Measurements from ENCODE around the gene CCDC93.
"Not testable (repeated sequence)": the region's sequence is repeated elsewhere in the genome, so short reads cannot be mapped to it uniquely, and the experiment has no call there.

CCDC93 gene

GRCh38 chr2:118044854-118045253, 31.0 kb upstream of the CCDC93 start:
- DNase-seq: no peak

GRCh38 chr2:118044103-118044716, 30.3 kb upstream of the CCDC93 start:
- no peak for DNase-seq

GRCh38 chr2:118040891-118041290, 27.0 kb upstream of the CCDC93 start:
- DNase-seq: no peak

GRCh38 chr2:118032169-118033013, 18.5 kb upstream of the CCDC93 start:
- DNase-seq: peak; percentile 12

DNA sequence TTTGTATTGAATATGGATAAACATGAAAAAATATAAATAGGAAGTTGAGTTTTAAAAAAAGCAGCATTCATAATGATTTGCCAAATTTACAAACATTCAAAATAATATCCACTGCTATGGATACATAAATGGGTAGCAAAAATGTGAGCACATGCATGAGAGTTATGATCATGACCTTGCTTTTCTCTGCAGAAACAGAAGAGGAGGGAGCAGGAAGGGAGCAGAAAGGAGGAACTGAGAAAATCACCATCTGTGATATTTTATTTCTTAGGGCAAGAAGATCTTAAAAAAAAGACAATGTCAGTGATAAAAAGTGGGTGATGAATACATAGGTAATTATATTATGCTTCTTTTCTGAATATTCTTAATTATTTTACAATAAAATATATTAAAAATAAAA, 17.7 kb upstream of the CCDC93 start:
- no peak for DNase-seq

DNA sequence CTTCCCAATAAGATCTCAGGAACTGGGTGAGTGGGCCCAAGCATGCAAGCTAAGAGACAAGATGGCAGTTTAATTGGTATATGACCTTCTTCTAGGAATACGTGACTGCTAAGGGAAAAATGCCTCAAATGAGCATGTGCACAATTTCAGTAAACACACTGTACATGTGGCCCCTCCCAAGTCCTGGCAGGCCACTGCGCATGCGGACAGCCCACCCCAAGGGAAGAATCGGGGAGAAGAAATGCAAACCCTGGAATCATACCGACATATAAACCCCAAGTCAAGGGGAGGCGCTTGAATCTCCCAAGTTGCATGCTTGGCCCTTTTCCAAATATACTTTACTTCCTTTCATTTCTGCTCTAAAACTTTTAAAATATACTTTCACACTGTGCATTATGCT, 15.2 kb upstream of the CCDC93 start:
- no peak for DNase-seq

- no peak for DNase-seq
Observed at GRCh38 chr2:118021356-118021755, 7.5 kb upstream of the CCDC93 start.

DNA sequence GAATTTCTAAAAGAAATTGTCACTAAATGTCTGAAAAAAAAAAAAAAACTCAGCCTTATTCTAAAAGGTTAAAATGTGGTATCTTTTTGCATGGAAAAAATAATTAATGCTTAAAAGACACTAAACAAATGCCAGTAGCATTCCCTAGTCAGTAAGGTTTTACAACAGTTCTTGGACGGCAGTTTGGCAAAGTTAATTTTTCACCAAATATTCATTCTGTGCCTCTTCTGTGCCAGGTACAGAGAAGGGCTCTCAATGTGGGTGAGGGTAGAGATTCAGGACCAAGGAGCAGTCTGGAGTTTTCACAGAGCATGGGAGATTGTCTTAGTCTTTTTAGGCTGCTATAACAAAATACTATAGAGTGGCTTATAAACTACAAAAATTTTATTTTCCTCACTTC, 6.0 kb upstream of the CCDC93 start:
- DNase-seq: no peak

DNA sequence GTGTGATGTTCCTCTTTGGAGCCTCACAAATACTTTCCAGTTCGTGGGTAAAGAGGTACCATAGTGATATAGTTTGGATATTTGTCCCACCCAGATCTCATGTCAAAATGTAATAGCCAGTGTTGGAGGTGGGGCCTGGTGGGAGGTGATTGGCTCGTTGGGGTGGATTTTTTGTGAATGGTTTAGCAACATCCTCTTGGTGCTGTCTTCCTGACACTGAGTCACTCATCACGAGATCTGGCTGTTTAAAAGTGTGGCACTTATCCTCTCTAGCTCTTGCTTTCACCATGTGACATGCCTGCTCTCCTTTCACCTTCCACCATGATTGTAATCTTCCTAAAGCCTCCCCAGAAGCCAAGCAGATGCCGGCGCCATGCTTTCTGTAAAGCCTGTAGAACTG, 3.0 kb upstream of the CCDC93 start:
- DNase-seq: no peak

DNA sequence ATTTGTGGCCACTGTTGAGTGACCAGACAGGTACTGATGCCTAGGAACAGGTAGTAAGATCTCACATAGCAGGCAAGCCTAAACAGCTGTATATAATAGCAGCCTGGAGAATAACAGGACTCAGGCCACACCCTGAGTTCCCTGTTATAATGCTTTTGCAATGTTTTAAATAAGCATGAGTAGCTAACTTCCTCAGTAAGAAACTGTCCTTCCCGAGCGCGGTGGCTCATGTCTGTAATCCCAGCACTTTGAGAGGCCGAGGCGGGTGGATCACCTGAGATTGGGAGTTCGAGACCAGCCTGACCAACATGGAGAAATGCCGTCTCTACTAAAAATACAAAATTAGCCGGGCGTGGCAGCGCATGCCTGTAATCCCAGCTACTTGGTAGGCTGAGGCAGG, 1.9 kb upstream of the CCDC93 start:
- DNase-seq: not testable (repeated sequence)

DNA sequence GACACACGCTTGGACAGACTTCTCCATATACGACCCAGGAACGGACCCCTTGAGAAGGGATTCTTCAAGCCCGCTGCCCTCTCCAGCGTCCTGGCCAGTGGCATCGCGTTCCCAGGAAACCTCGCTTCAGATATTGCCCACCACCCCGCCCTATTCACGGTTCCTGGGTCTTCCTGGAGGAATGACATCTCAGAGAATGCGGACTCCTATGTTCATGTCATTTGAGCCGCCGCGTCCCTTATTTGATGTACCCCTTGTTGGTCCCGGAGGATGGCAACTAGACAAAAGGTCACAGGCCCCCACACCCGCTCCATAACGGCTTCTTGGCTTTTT, 588 bp upstream of the CCDC93 start:
- peak; percentile 9 for DNase-seq

DNA sequence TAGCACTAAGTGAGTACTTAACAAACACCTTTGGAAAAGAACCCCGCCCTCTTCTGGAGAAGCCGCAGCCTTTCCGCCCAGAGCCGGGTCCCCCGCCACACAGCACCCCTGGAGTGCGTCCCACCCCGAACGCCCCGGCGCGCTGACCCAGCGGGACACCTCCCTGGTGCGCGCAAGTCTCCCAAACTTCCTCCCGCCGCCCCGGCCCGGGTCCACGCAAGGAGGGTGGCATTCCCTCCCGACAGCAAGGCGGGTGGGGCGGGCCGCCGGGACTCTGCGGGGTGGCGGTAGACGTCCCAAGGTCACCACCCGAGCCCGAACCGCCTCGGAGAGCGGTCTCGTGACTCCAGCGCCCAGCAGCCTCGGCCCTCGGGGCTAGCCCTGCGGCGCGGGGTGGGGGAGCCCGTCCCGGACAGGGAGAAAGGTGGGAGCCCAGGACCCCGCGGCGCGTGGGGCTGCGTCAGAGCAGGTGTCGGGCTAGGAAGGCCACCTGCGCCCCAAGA, 598 bp downstream of the CCDC93 start:
- no peak for DNase-seq

DNA sequence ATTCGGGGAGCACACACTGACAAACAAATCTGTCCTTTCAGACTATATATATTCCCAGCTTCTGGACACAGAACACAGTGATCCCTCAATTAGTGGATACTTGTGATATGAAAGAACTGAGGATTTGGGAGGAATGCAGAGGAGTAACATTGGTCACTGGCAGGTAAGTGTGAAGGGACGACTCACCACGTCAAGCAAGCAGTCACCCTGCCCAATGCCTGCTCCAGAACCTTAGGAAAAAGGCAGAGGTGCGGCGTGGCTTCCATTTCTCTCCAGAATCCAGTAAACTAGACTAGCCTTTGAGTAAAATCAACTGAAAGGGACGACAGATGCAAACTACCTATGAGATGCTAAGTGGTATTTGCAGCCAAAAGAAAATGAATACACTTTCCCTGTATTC, 1.1 kb downstream of the CCDC93 start:
- no peak for DNase-seq

DNA sequence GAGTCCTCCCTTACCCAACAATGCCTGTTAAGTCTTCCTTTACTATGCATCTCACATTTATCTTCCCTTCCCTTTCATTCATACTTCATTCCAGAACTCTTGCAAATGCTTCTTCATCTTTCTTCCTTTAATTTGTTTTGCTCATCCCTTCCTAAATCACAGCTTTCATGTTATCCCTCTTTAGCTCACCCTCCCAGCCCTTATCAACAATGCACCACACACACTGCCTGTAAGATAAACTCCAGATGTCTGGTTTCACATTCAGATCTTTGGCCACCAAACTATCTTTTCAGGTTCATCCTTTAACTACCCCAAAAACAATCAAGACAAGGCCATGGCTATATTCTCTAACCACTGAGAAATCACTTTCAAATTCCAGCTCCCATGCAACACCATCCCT, 3.4 kb downstream of the CCDC93 start:
- DNase-seq: no peak

DNA sequence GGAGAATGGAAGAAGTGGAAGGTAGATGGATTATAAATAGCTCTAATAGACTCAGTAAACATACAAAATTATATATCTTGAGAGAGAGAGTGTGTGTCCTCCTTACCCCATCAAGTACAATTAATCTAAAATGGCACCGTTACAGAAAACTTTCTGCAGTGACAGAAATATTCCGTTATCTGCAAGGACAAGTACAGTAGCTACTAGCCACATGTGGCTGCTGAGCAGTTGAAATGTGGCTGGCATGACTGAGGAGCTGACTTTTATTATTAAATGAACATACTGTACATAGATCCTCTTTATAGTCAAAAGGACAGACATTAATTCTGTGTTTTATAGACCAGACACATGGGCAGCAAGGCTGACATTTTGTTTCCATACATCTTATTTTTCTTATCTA, 7.0 kb downstream of the CCDC93 start:
- DNase-seq: no peak

- DNase-seq: no peak
Observed at GRCh38 chr2:118006326-118006725, 7.5 kb downstream of the CCDC93 start.

DNA sequence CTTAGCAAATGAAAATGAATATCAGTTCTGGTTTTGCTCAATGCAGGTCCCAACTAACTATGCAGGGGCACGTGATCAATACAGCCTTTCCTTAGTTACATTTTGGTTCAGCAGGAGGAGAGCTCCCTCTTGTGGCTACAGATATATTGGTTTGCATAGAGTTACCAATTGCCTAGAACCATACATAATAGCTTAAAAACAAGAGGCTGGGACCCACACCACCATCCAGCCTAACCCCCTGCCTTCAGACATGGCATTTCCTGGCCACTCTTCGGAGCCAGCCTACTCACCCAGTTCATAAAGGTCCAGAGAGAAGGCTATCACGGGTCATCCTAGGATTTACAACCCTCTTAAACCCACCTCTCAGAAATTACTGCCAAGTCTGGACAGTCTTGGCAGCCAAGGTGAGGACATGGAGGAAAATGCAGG, 10.5 kb downstream of the CCDC93 start:
- peak; percentile 70 for DNase-seq

- no peak for DNase-seq
Observed at GRCh38 chr2:118000041-118000440, 13.8 kb downstream of the CCDC93 start.

- no peak for DNase-seq
Observed at GRCh38 chr2:117997872-117998454, 15.9 kb downstream of the CCDC93 start.

DNA sequence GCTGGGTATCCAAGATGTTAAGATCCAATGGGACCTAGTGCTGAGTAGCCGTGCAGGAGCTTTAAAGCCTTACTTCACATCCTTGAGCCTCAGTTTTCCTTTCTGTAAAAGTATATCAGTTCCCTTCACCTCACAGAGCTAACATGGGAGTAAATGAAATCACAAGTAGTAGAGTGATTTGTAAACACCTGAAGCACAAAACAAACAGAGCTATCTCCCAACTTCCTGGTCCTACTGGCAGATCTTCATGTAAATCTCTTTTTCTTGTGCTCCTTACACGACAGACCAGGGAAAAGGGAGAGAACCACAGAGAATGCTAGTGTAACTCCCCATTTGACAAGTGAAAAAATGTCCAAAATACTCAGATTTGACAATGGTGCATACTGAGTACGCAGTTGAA, 17.3 kb downstream of the CCDC93 start:
- DNase-seq: no peak

- DNase-seq: no peak
Observed at GRCh38 chr2:117994729-117995128, 19.1 kb downstream of the CCDC93 start.

GRCh38 chr2:117989854-117990438, 23.9 kb downstream of the CCDC93 start:
- no peak for DNase-seq

- no peak for DNase-seq
Observed at GRCh38 chr2:117987121-117987520, 26.7 kb downstream of the CCDC93 start.

DNA sequence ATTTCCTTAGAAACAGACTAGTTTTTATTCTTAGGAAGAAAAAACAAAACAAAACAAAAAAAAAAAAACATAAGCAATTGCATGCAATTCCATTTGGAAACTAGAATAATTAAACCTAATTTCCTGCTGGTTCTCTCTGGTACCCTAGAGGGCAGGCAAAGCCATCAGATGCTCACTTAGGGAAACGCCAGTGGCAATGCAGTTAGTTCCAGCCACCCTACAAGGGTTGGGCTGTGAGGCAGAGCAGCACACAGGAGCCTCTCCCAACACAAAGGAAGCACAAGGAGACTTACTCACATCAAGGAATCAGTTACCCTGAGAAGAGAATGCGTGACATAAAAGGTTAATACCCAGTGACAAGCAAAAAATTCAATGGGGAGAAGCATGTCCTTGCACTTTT, 28.8 kb downstream of the CCDC93 start:
- no peak for DNase-seq

All from central memory CD4-positive, alpha-beta T cell (primary cell).